Measurements from ENCODE around the gene OR6B3. TPM values are rescaled to one million over a fixed set of nuclear protein-coding genes. Genes with fewer than 3 reads are reported as not detected.

The OR6B3 gene
- total RNA-seq (2014; rRNA removed; shearing (Covaris generic)): not detected in 2 replicates

DNA sequence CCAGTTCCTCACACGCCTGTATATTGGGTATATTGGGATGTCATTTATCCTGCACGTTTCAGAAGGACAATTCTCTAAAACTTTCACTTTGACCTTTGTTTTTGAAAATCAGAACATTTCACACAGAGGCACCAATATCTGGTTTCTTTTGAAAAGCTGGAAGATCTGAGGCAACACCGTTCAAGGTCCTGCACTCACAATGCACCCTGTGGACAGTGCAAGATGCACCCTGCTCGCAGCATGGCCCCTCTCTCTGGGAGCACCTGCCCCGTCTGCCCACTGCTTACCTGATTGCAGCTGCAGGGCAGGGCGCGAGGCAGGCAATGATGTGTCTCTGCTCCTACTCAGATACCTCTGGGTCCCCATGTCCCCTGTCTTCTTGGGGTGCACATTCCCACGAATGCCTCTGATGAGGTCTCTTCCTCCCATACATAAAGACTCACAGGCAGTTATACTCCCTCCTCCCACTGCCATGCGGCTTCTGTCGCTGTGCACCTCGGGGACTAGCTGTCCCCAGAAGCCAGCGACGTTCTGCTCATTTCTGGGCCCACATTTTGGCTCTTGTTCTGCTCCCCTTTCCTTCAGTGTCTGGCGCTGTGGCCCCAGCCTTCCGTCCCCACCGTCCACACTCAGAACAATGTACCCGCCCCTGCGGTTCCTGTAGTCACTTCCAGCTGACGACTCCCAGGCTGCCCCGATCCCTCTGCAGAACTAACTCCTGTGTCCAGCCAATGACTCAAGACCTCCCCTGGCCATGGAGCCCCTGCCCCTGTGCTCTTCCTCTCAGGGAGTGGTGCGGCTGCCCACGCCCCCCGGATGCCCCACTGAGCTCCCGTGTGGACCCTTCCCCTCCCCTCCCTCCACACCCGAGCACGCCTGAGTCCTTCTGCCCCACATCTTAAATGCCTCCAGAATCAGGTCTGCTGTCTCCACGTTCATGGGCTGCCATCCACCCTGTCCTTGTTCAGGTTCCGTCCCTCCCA is at the start of gene OR6B3:
Gene OR6B3, minus strand, starts transcription at position 349 of the 983 bp plus-strand sequence.
- DNase-seq: no peak
- Histone ChIP-seq H3K27me3 (ENCODE audit: control insufficient read depth, insufficient read depth, low read length) (no peaks in the 10 kb centered on the region), H3K4me3 (ENCODE audit: insufficient read depth, low read depth, low read length) (no peak within 1 kb of the TSS), H3K36me3 (replicated peaks; ENCODE audit: control insufficient read depth, insufficient read depth, low read length) (no peaks in the 10 kb centered on the region)

DNA sequence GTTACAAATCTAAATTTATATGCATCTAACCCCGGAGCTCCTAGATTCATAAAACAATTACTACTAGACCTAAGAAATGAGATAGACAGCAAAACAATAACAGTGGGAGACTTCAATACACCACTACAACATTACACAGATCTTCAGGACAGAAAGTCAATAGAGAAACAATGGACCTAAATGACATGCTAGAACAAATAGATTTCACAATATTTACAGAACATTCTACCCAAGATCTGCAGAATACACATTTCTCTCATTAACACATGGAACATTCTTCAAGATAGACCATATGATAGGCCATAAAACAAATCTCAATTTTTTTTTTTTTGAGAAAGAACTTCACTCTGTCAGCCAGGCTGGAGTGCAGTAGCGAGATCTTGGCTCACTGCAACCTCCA is 45.0 kb upstream of the OR6B3 start:
- H3K4me3 ChIP-seq (ENCODE audit: insufficient read depth, low read depth, low read length): no peak overlapping the region
- H3K27me3 ChIP-seq (ENCODE audit: control insufficient read depth, insufficient read depth, low read length): peaks cover 17% of the 10 kb centered on the region
- no peak for DNase-seq
- H3K36me3 ChIP-seq (replicated peaks; ENCODE audit: control insufficient read depth, insufficient read depth, low read length): no peaks in the 10 kb centered on the region

DNA sequence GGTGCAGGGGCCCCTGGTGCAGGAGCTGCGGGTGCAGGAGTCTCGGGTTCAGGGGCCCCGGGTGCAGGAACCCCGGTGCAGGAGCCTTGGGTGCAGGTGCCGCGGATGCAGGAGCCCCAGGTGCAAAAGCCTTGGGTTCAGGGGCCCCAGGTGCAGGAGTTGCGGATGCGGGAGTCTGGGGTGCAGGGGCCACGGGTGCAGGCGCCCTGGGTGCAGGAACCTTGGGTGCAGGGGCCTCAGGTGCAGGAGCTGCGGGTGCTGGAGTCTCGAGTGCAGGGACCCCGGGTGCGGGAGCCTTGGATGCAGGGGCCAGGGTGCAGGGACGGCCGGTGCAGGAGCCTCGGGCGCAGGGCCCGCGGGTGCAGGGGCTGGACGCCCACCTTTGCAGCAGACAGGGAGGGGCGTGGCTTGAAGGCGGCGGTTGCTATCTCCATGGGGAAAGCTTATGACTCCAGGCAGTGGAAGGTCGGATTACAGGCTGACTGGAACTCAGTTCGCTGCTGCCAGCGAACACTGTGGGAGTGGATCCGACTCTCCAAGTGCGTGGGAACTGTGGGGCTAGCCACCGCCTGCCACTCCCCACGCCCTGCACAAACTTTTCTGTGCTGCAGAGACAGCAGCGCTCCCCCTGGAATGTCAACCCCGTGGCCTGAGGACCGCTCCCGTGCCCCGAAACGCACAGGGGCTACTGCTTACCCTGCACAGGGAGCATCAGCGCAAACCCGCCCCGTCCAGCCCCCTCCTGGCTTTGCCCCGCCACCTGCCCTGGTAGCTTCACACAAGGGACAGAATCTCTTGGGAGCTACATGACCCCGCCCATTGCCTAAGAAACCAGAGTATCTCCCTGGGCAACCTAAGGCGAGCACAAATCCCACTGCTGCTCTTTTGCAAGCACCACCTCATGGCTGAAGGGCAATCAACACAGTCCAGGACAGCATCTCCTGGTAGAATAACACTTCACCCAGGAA is 42.5 kb upstream of the OR6B3 start:
- Histone ChIP-seq H3K4me3 (ENCODE audit: insufficient read depth, low read depth, low read length) (peak overlapping the region; percentile 49), H3K27me3 (ENCODE audit: control insufficient read depth, insufficient read depth, low read length) (peaks cover 17% of the 10 kb centered on the region), H3K36me3 (replicated peaks; ENCODE audit: control insufficient read depth, insufficient read depth, low read length) (no peaks in the 10 kb centered on the region)
- peak; percentile 77 for DNase-seq

DNA sequence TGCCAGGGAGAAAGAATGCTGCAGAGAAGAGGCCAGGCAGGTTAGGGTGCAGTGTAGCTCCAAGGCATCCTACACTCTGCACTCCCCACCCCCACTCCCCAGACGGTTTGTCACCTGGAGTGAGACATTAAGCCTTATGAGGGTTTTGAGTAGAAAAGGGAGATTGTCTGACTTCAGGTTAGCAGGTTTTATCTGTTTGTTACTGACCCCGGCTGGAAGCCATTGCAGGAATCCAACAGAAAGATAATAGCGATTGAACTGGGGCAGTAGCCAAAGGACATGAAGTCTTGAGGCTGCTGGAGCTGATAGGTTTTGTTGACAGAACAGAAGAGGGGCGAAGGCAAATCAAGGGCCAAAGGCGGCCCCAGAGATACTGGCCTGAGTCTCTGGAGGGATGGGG is 36.0 kb upstream of the OR6B3 start:
- Histone ChIP-seq H3K36me3 (replicated peaks; ENCODE audit: control insufficient read depth, insufficient read depth, low read length) (no peaks in the 10 kb centered on the region), H3K27me3 (ENCODE audit: control insufficient read depth, insufficient read depth, low read length) (no peaks in the 10 kb centered on the region), H3K4me3 (ENCODE audit: insufficient read depth, low read depth, low read length) (no peak overlapping the region)
- DNase-seq: no peak

- DNase-seq: no peak
- no peak overlapping the region for H3K4me3 ChIP-seq (ENCODE audit: insufficient read depth, low read depth, low read length)
- H3K27me3 ChIP-seq (ENCODE audit: control insufficient read depth, insufficient read depth, low read length): no peaks in the 10 kb centered on the region
- no peaks in the 10 kb centered on the region for H3K36me3 ChIP-seq (replicated peaks; ENCODE audit: control insufficient read depth, insufficient read depth, low read length)
Measured at GRCh38 chr2:240086563-240086962, 33.2 kb upstream of the OR6B3 start.

- no peak overlapping the region for H3K4me3 ChIP-seq (ENCODE audit: insufficient read depth, low read depth, low read length)
- DNase-seq: no peak
- H3K27me3 ChIP-seq (ENCODE audit: control insufficient read depth, insufficient read depth, low read length): no peaks in the 10 kb centered on the region
- no peaks in the 10 kb centered on the region for H3K36me3 ChIP-seq (replicated peaks; ENCODE audit: control insufficient read depth, insufficient read depth, low read length)
Measured at GRCh38 chr2:240078631-240079030, 25.3 kb upstream of the OR6B3 start.

DNA sequence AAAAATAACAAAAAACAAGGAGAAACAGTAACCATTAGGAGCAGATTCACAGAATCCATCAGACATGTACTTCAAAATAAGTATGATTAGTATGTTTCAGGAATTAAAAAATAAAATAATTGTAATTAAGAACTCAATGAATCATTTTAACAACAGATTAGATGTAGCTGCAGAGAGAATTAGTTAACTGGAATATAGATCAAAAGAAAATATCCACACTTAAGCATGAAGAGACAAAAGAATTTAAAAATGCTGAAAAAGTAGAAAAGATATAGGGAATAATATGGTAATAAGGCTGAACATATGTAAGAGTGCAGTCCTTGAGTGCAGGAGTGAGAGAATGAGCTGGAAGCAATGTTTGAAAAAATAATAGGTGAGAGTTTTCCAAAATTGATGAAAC is 24.1 kb upstream of the OR6B3 start:
- Histone ChIP-seq H3K4me3 (ENCODE audit: insufficient read depth, low read depth, low read length) (no peak overlapping the region), H3K27me3 (ENCODE audit: control insufficient read depth, insufficient read depth, low read length) (no peaks in the 10 kb centered on the region), H3K36me3 (replicated peaks; ENCODE audit: control insufficient read depth, insufficient read depth, low read length) (no peaks in the 10 kb centered on the region)
- DNase-seq: no peak

- DNase-seq: no peak
- H3K27me3 ChIP-seq (ENCODE audit: control insufficient read depth, insufficient read depth, low read length): no peaks in the 10 kb centered on the region
- H3K36me3 ChIP-seq (replicated peaks; ENCODE audit: control insufficient read depth, insufficient read depth, low read length): no peaks in the 10 kb centered on the region
- H3K4me3 ChIP-seq (ENCODE audit: insufficient read depth, low read depth, low read length): no peak overlapping the region
Measured at GRCh38 chr2:240074545-240074944, 21.2 kb upstream of the OR6B3 start.

DNA sequence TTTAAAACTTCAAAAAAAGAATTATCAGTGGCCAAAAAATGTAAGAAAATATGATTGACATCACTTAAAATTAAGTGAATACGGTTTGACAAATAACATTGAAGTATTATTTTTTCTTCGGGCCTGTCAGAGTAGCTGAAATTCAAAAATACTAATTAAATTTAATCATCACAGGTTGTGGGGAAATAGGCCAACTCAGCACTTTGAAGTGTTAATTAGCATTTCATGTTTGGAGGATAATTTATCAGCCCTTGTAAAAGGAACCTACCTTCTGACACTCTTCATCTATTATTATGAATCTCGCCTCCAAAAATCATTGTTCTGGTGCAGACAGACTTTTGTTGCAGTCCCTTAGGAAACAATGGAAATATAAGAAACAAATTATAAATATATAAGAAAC is 17.6 kb upstream of the OR6B3 start:
- no peaks in the 10 kb centered on the region for H3K27me3 ChIP-seq (ENCODE audit: control insufficient read depth, insufficient read depth, low read length)
- no peaks in the 10 kb centered on the region for H3K36me3 ChIP-seq (replicated peaks; ENCODE audit: control insufficient read depth, insufficient read depth, low read length)
- DNase-seq: no peak
- H3K4me3 ChIP-seq (ENCODE audit: insufficient read depth, low read depth, low read length): no peak overlapping the region

DNA sequence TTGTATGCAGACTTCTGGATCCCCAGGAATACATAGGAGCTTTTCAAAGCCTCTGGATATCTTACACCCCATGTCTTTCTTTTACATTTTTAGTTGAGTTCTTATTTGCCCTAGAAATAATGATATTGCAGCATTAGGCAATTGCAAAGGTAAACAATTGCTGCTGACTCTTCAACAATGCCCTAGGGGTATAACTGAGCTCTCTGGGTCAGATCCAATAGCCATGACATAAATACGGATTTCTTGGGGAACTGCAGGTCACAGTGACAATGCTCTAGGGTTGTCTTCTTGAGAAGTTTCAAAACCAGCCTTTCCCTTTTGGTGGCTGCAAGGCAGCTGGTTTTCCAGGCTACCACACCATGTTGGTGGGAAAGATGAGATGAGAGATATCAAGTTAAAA is 16.5 kb upstream of the OR6B3 start:
- DNase-seq: no peak
- Histone ChIP-seq H3K27me3 (ENCODE audit: control insufficient read depth, insufficient read depth, low read length) (no peaks in the 10 kb centered on the region), H3K36me3 (replicated peaks; ENCODE audit: control insufficient read depth, insufficient read depth, low read length) (no peaks in the 10 kb centered on the region), H3K4me3 (ENCODE audit: insufficient read depth, low read depth, low read length) (no peak overlapping the region)

DNA sequence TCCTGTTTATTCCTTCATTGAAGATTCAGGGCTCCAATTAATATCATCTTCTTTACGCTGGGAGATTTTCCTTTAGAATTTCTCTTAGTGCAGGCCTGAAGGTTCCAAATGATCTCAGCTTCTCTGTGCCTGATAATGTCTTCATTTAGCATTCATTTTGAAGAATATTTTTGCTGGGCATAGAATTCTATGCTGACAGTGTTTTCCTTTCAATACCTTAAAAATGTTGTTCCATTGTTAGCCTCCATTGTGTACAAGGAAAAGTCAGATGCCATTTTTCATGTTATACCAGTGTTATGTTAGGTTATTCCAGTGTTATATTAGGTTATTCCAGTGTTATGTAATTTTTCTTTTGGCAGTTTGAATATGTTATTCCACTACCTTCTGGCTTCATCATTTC is 14.9 kb upstream of the OR6B3 start:
- Histone ChIP-seq H3K36me3 (replicated peaks; ENCODE audit: control insufficient read depth, insufficient read depth, low read length) (no peaks in the 10 kb centered on the region), H3K27me3 (ENCODE audit: control insufficient read depth, insufficient read depth, low read length) (no peaks in the 10 kb centered on the region; the same call in 1 of the 2 replicates), H3K4me3 (ENCODE audit: insufficient read depth, low read depth, low read length) (no peak overlapping the region)
- DNase-seq: no peak

DNA sequence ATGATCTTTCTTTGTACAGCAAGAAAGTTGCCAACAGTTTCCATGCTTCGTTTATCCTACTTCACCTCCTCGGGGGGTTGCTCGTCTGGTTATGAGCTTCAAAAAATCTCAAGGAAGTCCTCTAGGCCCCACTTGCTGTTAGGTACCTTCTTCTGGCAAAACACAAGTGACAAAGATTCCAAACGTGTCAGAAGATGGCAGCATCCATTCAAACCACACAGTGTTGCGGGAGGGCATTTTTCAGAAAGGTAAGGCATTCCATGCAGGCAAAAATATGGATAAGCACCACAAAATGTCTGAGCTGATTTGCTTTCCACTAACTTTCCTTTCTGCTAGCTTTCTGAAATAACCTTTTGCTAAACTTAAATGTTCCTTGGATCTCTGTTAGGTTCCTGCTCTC is 13.2 kb upstream of the OR6B3 start:
- DNase-seq: no peak
- Histone ChIP-seq H3K27me3 (ENCODE audit: control insufficient read depth, insufficient read depth, low read length) (no peaks in the 10 kb centered on the region; the same call in 1 of the 2 replicates), H3K36me3 (replicated peaks; ENCODE audit: control insufficient read depth, insufficient read depth, low read length) (no peaks in the 10 kb centered on the region), H3K4me3 (ENCODE audit: insufficient read depth, low read depth, low read length) (no peak overlapping the region)

DNA sequence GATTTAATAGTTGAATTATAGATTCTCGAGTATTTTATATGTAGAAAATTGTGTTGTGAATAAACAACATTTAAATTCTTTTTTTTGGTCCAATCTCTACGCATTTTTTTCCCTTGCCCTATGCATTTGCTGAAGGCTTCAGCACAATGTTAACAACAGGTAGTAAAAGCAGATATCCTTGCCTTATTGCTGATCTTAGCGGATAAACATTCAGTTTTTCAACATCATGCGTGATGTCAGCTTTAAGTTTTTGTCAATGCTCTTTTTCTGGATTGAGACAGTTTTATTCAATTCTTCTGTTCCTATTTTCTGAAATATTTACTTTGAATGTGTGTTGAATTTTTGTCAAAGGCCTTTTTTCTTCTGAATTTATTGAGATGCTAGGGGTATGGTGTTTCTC is 11.6 kb upstream of the OR6B3 start:
- Histone ChIP-seq H3K36me3 (replicated peaks; ENCODE audit: control insufficient read depth, insufficient read depth, low read length) (no peaks in the 10 kb centered on the region), H3K4me3 (ENCODE audit: insufficient read depth, low read depth, low read length) (no peak overlapping the region), H3K27me3 (ENCODE audit: control insufficient read depth, insufficient read depth, low read length) (no peaks in the 10 kb centered on the region; the same call in 1 of the 2 replicates)
- DNase-seq: no peak

GRCh38 chr2:240060977-240061591 is 7.8 kb upstream of the OR6B3 start:
- DNase-seq: no peak
- Histone ChIP-seq H3K4me3 (ENCODE audit: insufficient read depth, low read depth, low read length) (no peak overlapping the region), H3K36me3 (replicated peaks; ENCODE audit: control insufficient read depth, insufficient read depth, low read length) (no peaks in the 10 kb centered on the region), H3K27me3 (ENCODE audit: control insufficient read depth, insufficient read depth, low read length) (no peaks in the 10 kb centered on the region; the same call in 1 of the 2 replicates)
